HG02759 (cell line): ENCODE data around the gene NAT16.

ENCODE experiments used
- ATAC-seq: cut with Tn5 transposase; IDR thresholded peaks from one replicate; pipeline ENCODE4 v1.9.1; 2021; ENCODE audit warnings: mild to moderate bottlenecking, moderate library complexity; ENCODE audit not compliant: unreplicated experiment

NAT16 gene

GRCh38 chr7:101180130-101180755 is at the start of gene NAT16:
Gene NAT16, minus strand, starts transcription at chr7:101180293. Its CDS starts 5,486 bp downstream, at chr7:101174807.
- ATAC-seq: no peak

GRCh38 chr7:101226721-101227120 is 46.6 kb upstream of the NAT16 start:
- ATAC-seq: no peak

- ATAC-seq: no peak
These were observed 45.6 kb upstream of the NAT16 start for GRCh38 chr7:101225650-101226049.

GRCh38 chr7:101223528-101223927 is 43.4 kb upstream of the NAT16 start:
- no peak for ATAC-seq

- ATAC-seq: no peak
These were observed 42.3 kb upstream of the NAT16 start for GRCh38 chr7:101222275-101222830.

- ATAC-seq: no peak
These were observed 40.2 kb upstream of the NAT16 start for GRCh38 chr7:101220295-101220694.

GRCh38 chr7:101218236-101219125 is 38.4 kb upstream of the NAT16 start:
- ATAC-seq: peak; percentile 18

GRCh38 chr7:101217388-101218235 is 37.5 kb upstream of the NAT16 start, which contains the start of the genes PLOD3 and ZNHIT1:
Gene PLOD3, minus strand, starts transcription at chr7:101217581. Its CDS starts 307 bp downstream, at chr7:101217274.
Gene ZNHIT1, plus strand, starts transcription at chr7:101218165. Its CDS starts 31 bp downstream, at chr7:101218196.
- peak; percentile 72 for ATAC-seq

GRCh38 chr7:101216860-101217387 is 36.8 kb upstream of the NAT16 start:
- ATAC-seq: peak; percentile 27

GRCh38 chr7:101216001-101216859 is 36.1 kb upstream of the NAT16 start:
- ATAC-seq: no peak

- ATAC-seq: no peak
These were observed 31.9 kb upstream of the NAT16 start for GRCh38 chr7:101212014-101212413.

GRCh38 chr7:101211501-101211900 is 31.4 kb upstream of the NAT16 start:
- no peak for ATAC-seq

- ATAC-seq: no peak
These were observed 30.1 kb upstream of the NAT16 start for GRCh38 chr7:101210143-101210542.

GRCh38 chr7:101208794-101209193 is 28.7 kb upstream of the NAT16 start:
- no peak for ATAC-seq

GRCh38 chr7:101207459-101207858 is 27.4 kb upstream of the NAT16 start:
- ATAC-seq: no peak

GRCh38 chr7:101206665-101207042 is 26.6 kb upstream of the NAT16 start:
- no peak for ATAC-seq

- ATAC-seq: no peak
These were observed 26.0 kb upstream of the NAT16 start for GRCh38 chr7:101205901-101206664.
